Left ventricle myocardium inferior (tissue), 1 donor: Measurements from ENCODE around the gene HNRNPA3. TPM values are rescaled to one million over a fixed set of nuclear protein-coding genes. Genes with fewer than 3 reads are reported as not detected.
"Not testable (repeated sequence)": the region's sequence is repeated elsewhere in the genome, so short reads cannot be mapped to it uniquely, and the experiment has no call there.

Experiments
- DNase-seq: peaks from one replicate; pipeline ENCODE4 v3.0.0-alpha.2; 2020
- H3K27ac ChIP-seq: fragments of 200-600 bp; replicated peaks from 2 replicates; pipeline ENCODE4 v1.8.0; 2021
- H3K27me3 ChIP-seq: fragments of 200-600 bp; 2 replicates; pipeline ENCODE4 v1.8.0; 2021; ENCODE audit warnings: low read depth
- H3K36me3 ChIP-seq: fragments of 200-600 bp; 2 replicates; pipeline ENCODE4 v1.8.0; 2021
- H3K4me1 ChIP-seq: fragments of 200-600 bp; 2 replicates; pipeline ENCODE4 v1.8.0; 2021
- H3K4me3 ChIP-seq: fragments of 200-600 bp; 2 replicates; pipeline ENCODE4 v1.8.0; 2021; ENCODE audit warnings: mild to moderate bottlenecking, moderate library complexity
- H3K9me3 ChIP-seq: fragments of 200-600 bp; replicated peaks from 2 replicates; pipeline ENCODE4 v1.8.0; 2021
- CTCF ChIP-seq: fragments of 200-600 bp; IDR thresholded peaks from 2 replicates; pipeline ENCODE4 v1.8.0; 2021; ENCODE audit warnings: antibody characterized with exemption, mild to moderate bottlenecking, borderline replicate concordance
- intact Hi-C: fragments of 100-400 bp; cut with micrococcal nuclease; formaldehyde crosslinking; loops from one replicate; pipeline ENCODE4 v1.11.0; 2022
- total RNA-seq: library from RNA; stranded (reverse); fragmentation: NEBNext Ultra II Directional; extraction: Animal tissue kit (Norgen Biotek cat#: 25700); gene quantifications from one replicate; pipeline ENCODE4 v1.2.1, GENCODE V29; 2021
- donor health status: DM: no; HTN: yes; CAD: no; lungs with severe emphysema.

HNRNPA3 gene
- total RNA-seq, 1 donor from 2014 or later, result 73.2 TPM

GRCh38 chr2:177175917-177176668 lies 36.5 kb upstream of the HNRNPA3 start:
- no peak for TF ChIP-seq CTCF
- no peak for DNase-seq
- Histone ChIP-seq H3K4me3 (no peak overlapping the region), H3K27ac (no peak overlapping the region), H3K36me3 (no peaks in the 10 kb centered on the region), H3K27me3 (no peaks in the 10 kb centered on the region), H3K9me3 (no peaks in the 10 kb centered on the region), H3K4me1 (peaks cover 15% of the 10 kb centered on the region)
- intact Hi-C loops, result no loop called here

- intact Hi-C loops, result no loop called here
- no peak for DNase-seq
- Histone ChIP-seq H3K36me3 (no peaks in the 10 kb centered on the region), H3K4me1 (no peaks in the 10 kb centered on the region), H3K4me3 (no peak overlapping the region), H3K27me3 (no peaks in the 10 kb centered on the region), H3K9me3 (no peaks in the 10 kb centered on the region), H3K27ac (no peak overlapping the region)
- TF ChIP-seq CTCF, result no peak
Observed at GRCh38 chr2:177178797-177179196, 33.8 kb upstream of the HNRNPA3 start.

- Histone ChIP-seq H3K9me3 (no peaks in the 10 kb centered on the region), H3K4me1 (no peaks in the 10 kb centered on the region), H3K4me3 (no peak overlapping the region), H3K36me3 (no peaks in the 10 kb centered on the region), H3K27me3 (no peaks in the 10 kb centered on the region), H3K27ac (no peak overlapping the region)
- no peak for TF ChIP-seq CTCF
- DNase-seq, result no peak
- intact Hi-C loops, result no loop called here
Observed at GRCh38 chr2:177179227-177179626, 33.4 kb upstream of the HNRNPA3 start.

GRCh38 chr2:177179671-177180070 lies 32.9 kb upstream of the HNRNPA3 start:
- intact Hi-C loops, H3K27ac ChIP-seq, DNase-seq, H3K4me1 ChIP-seq, H3K4me3 ChIP-seq, H3K36me3 ChIP-seq, H3K27me3 ChIP-seq, H3K9me3 ChIP-seq: not testable (repeated sequence)

- no peak overlapping the region for H3K27ac ChIP-seq
- no peaks in the 10 kb centered on the region for H3K9me3 ChIP-seq
- TF ChIP-seq CTCF, result no peak
- no peaks in the 10 kb centered on the region for H3K36me3 ChIP-seq
- no peak overlapping the region for H3K4me3 ChIP-seq
- no peaks in the 10 kb centered on the region for H3K4me1 ChIP-seq
- H3K27me3 ChIP-seq, result no peaks in the 10 kb centered on the region
- no peak for DNase-seq
- intact Hi-C loops, result no loop called here
Observed at GRCh38 chr2:177180269-177181000, 32.2 kb upstream of the HNRNPA3 start.

GRCh38 chr2:177183860-177184259 lies 28.7 kb upstream of the HNRNPA3 start:
- no peak for TF ChIP-seq CTCF
- Histone ChIP-seq H3K27ac (no peak overlapping the region), H3K4me3 (no peak overlapping the region), H3K27me3 (no peaks in the 10 kb centered on the region), H3K4me1 (peaks cover 6% of the 10 kb centered on the region), H3K36me3 (no peaks in the 10 kb centered on the region), H3K9me3 (no peaks in the 10 kb centered on the region)
- DNase-seq, result no peak
- intact Hi-C loops, result no loop called here
